HG02938 (cell line): ENCODE measurements around the gene CXCR6.
"Not testable (repeated sequence)": the region's sequence is repeated elsewhere in the genome, so short reads cannot be mapped to it uniquely, and the experiment has no call there.

Experiments
- ATAC-seq: cut with Tn5 transposase; IDR thresholded peaks from one replicate; pipeline ENCODE4 v1.9.1; 2021; ENCODE audit warnings: mild to moderate bottlenecking, moderate library complexity; ENCODE audit not compliant: unreplicated experiment

CXCR6 gene

DNA sequence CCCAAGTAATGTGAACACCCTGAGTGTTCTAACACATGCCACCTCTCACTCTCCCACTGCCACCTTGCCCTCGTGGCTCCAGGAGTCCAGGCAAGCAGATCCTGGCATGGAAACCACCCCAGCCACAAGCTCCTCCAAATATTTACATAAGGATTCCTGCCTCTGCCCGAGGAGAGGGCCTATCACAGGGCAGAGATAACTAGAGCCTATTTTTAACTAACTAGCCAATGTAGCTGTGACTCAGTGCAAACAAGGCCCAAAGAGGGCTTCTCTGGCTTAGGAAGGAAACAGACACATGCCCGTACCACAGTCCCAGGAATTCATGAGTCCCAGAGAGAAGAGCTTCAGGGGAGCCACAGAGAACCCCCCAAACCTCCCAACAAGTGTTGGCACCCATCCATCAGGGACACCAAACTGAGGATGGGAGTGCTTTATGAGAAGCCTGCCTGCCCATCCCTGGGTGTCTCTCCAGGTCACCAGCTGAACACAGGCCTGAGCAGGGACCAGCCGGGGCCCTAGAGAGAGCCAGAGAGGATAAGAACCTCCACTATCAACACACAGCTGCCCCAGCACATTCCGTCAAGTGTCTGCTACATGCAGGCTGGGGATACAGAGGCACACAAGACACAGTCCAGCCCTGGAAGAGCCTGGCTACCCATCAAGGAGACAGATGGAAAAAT is 43.2 kb downstream of the CXCR6 start:
- no peak for ATAC-seq

DNA sequence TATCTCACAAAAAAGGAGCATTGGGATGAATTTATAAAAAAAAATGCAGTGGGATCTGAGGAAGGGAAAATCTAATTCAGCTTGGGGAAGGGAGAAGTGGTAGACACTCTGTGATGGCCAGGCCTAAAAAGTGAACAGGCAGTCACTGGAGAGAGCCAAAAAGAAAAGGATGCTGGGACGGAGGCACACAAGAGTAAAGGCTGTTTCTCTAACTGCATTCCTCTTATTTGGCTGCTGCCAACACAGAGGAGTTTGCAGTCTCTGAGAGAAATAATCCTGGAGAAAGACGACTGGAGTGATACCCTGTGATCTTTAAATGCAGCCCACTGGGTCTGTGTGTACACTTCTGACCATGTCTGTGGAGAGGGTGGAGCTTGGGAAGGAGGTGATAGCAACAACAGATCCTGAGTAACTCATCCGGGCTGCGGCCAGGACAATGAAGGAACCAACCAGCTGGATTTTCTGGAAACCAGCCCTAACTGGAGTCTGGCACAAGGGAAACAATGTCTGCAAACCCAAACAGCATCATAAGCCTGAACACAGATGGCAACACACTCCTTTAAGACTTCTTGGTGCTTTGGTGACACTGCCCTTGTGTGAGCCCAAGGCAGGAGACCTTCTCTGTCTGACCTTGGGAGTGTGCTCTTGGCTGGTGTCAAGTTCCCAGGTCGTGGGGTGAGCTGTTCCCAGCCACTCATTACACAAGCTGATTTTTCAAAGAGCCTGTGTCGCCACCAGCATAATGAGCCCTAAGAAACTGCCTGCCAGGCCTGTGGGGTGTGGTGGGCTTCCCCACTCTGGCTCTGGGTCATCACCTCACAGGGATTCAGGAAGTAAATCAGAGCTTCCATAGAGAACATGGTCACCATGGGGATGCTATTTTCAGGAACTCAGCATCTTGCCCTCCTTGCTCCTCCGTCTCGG is 44.4 kb downstream of the CXCR6 start:
- no peak for ATAC-seq

GRCh38 chr3:45988362-45988761 is 45.1 kb downstream of the CXCR6 start:
- no peak for ATAC-seq

- ATAC-seq = no peak
These were observed 45.5 kb downstream of the CXCR6 start for GRCh38 chr3:45988804-45989203.

GRCh38 chr3:45990181-45990580 is 46.9 kb downstream of the CXCR6 start:
- ATAC-seq = no peak

DNA sequence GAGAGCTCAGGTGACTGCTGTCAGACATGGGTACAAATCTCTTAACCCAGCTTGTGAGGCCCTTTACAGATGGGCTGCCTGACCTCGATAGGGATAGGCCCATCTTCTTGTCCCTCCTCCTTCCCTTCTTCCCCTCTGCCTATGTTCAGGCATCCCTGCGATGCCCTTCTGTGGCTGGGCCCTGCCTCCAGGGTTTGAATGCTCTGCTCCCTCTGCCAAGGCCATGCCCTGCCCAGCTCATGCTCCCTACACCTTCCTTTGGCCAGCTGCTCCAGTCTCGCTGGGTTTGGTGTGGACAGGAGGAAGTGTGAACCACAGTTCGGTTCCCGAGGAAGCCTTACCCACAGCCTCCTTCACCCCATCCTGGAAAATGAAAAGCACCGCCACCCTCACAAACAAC is 48.1 kb downstream of the CXCR6 start:
- no peak for ATAC-seq

DNA sequence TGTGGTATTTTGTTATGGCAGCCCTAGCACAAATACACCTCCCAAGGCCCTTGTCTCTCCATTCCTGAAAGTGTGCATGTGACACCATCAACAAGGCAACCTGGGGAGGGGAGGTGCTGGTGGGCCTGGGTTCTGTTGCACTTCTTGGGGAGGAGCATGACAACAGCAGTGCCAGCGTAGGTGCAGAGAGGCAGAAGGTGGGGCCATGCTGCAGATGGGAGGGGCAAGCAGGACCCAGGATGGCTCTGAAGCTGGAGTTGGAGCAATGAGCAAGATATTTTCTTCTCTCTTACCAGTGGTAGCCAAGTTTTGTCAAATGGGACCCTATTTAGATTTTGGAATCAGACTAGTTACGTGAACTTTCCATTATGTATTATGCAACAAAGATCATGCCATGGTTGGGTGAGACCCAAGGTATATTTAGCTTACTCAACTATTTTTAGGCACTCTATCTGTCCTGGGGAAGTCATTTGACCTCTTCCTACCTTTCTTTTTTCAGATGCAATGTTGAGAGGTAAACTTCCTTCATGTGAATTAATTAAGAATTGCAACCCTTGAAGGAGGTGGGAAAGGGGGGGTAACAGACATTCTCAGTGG is 49.0 kb downstream of the CXCR6 start:
- ATAC-seq = no peak

- ATAC-seq = no peak
These were observed 49.6 kb downstream of the CXCR6 start for GRCh38 chr3:45992821-45993221.

DNA sequence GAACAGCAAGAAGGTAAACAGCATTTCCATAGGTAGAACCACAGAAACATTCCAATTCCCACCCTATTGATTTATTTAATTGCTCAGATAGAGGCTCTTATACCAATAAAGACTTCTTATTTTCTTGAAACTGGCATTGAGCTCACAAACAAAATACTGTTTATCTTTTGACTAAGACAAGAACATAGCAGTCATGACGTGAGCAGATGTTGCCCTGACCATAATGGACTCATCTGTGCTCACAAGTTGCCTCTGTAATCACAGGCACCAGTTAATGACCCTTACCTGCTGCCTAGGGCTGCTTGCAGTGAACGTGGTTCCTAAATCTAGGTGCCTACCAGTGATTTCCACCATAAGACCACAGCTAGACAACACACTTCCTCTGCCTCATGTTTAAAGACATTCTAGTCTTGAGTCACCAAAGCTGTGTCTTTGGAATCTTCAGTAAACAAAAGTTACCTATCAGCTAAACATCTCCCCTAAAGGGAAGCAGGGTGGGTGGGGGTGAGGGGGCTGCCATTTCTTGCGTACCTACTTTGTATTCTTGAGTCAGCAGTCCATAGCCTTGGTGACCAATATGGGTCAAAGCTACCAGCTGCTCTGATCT is 50.3 kb downstream of the CXCR6 start:
- no peak for ATAC-seq

- peak; percentile 6 for ATAC-seq
These were observed 51.4 kb downstream of the CXCR6 start for GRCh38 chr3:45994419-45995235.

- peak; percentile 82 for ATAC-seq
These were observed 52.2 kb downstream of the CXCR6 start, which contains the start of gene FYCO1 for GRCh38 chr3:45995236-45996192. FYCO1 (minus strand) TSS chr3:45995824; CDS start chr3:45984910, 10,914 bp downstream.

DNA sequence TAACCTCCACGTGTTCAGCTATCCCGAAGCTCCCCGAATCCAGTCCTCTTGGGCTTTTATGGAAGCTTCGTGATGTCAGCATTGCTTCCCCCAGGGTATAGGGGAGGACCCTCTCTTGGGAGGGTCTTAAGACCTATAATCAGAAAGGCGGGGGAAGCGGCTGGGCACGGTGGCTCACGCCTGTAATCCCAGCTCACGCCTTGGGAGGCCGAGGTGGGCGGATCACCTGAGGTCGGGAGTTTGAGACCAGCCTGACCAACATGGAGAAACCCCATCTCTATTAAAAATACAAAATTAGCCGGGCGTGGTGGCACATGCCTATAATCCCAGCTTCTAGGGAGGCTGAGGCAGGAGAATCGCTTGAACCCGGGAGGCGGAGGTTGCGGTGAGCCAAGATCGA is 54.2 kb downstream of the CXCR6 start:
- not testable (repeated sequence) for ATAC-seq

DNA sequence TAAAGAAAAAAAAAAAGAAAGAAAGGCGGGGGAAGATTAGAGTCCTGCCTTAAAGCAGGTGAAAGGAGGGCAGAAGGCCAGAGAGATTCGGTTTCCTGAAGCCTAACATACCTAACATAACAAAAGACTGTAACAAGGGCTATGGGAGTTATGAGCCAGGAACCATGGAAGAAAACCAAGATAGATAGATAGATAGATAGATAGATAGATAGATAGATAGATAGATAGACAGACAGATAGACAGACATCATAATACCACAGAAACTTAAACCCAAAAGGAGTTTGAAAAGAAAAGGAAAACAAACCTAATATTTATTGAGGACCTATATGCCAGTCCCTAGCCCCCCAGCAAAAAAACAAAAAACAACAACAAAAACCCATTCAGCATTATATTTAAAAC is 54.7 kb downstream of the CXCR6 start:
- no peak for ATAC-seq
